HG03280 (cell line): ENCODE results near the gene KCNMB2.

ENCODE experiments used
- ATAC-seq: cut with Tn5 transposase; IDR thresholded peaks from one replicate; pipeline ENCODE4 v1.9.1; 2021; ENCODE audit warnings: mild to moderate bottlenecking, moderate library complexity; ENCODE audit not compliant: unreplicated experiment

KCNMB2 gene

DNA sequence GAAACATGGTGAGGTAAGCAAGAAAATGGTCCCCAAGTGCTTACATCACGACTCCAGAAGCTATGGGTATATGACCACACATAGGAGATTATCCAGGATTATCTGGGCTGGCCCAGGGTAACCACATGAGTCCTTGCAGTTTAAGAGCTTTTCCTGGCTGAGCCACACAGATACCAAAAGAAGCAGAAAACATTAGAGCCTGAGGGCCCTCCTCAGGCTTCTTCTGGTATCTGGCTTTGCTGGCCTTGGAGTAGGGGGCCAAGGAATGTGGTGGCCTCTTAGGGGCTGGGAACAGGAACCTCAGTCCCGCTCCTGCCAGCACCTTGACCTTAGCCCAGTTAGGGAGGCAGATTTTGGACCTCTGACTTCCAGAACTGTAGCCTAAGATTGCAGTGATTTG lies 259.1 kb downstream of the KCNMB2 start:
- no peak for ATAC-seq

DNA sequence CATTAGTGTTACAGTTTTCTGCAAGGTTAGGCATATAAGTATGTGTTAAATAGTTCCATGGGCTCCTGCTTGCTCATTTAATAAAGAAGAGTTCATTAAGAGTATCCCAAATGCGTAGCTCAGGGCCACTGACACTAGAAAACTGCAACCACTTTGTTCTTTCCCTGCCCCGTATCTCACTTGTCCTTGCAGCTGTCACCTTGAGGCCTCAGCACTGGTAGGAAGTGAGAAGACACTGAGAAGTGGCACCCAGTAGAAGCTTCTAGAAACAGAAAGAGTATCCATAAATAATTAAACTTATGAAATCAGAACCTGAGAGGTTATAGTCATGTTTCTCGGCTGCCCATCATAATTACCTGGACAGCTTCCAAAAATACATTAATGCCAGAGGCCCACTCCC lies 266.0 kb downstream of the KCNMB2 start:
- no peak for ATAC-seq

- ATAC-seq, result no peak
Measured at GRCh38 chr3:178802993-178803693, 266.9 kb downstream of the KCNMB2 start.

DNA sequence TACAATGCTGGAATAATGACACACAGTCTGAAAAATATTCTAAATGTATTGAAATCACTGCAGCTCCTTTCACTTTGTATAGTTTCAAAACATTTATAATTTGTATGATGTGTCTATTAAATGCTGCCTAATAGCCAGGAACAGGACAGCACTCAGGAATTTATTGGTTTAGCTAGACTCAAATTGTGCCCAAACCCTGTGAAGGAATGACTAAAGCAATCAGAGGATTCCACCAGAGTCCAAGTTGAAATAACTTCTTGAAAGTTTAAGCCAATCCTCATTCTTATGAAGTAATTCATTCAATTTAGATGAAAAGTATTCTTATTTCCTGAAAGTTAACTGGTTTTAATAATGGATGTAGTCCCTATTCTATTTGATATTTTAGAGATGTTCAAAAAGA lies 268.4 kb downstream of the KCNMB2 start:
- no peak for ATAC-seq

GRCh38 chr3:178805741-178806140 lies 269.5 kb downstream of the KCNMB2 start:
- ATAC-seq, result no peak

DNA sequence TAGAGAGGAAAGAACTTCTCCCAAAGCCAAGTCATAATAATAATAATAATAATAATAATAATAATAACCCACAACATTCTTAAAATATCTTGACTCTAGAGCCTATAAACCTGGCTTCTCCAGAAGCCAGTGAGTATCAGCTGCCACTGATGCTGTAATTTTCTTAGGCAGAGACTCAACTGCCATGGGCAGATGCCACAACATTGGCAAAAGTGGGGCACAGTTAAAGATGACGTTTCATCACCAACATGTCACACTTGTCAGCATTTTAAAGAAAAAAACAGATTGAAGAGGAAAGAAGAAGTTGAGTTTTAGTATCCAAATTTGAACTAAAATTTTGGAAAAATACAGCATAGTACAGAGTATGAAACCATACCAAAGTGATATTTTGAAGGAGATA lies 270.4 kb downstream of the KCNMB2 start:
- ATAC-seq, result no peak

- ATAC-seq, result no peak
Measured at GRCh38 chr3:178807694-178808093, 271.5 kb downstream of the KCNMB2 start.

- ATAC-seq, result no peak
Measured at GRCh38 chr3:178808748-178809147, 272.5 kb downstream of the KCNMB2 start.

- no peak for ATAC-seq
Measured at GRCh38 chr3:178810181-178810580, 273.9 kb downstream of the KCNMB2 start.

GRCh38 chr3:178822722-178823121 lies 286.5 kb downstream of the KCNMB2 start:
- ATAC-seq, result no peak

GRCh38 chr3:178823150-178823549 lies 286.9 kb downstream of the KCNMB2 start:
- ATAC-seq, result no peak

GRCh38 chr3:178823591-178824246 lies 287.5 kb downstream of the KCNMB2 start:
- ATAC-seq, result no peak

DNA sequence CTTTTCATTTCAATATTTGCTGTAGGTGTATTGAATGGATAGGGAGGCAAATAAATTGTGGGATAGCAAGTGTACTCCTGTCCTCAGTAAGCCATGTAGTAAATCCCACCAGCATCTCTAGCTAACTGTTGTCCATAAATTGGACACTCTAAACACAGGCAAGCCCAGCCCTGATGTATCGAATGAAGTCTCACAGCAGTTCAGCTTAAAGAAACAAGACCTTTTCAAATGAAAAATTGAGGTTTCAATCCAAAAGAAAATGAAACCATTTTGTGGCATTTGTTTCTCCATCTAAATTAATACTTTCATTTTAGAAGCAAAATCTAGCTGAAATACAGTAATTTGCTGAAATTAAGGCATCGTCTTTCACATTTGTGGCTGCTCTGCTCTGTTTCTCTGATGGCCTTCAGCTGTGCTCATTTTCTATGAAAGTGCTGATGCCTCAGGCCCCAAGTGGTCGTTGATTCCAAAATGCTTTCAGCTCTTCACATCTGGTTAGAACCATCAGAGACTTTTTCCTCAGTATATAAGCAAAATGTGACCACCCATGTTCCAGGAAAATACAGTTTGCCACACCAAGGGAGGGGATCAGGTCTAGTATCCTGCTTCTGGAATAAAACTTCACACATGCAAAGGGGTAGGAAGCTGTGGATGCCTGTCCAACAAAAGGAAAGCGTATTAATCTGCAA lies 290.3 kb downstream of the KCNMB2 start:
- peak; percentile 65 for ATAC-seq

DNA sequence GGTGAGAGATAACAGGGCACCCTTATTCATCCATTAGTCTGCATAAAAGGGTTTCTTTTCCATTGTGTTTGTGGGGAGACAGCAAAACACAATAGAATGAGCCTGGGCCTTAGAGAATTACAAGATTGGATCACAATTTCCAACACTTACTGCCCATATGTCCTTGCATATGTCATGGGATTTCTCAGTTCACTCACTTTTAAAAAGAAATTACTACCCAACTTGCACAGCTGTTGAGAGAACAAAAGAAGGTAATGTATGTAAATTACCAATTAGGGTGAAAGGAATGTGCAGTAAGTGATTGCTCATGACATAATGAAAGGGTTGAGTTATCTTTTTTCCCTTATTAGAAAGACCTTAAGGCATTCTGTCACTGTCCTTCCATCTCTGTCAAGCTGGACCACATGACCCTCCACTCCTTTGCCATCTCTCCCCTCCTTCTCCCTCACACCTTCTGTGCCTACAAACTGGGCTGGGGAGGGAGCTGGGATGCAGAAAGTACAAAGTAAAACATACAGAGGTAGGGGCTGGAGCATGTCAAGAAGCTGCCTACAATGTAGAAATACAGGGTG lies 291.1 kb downstream of the KCNMB2 start:
- no peak for ATAC-seq

GRCh38 chr3:178833695-178834094 lies 297.5 kb downstream of the KCNMB2 start:
- no peak for ATAC-seq

DNA sequence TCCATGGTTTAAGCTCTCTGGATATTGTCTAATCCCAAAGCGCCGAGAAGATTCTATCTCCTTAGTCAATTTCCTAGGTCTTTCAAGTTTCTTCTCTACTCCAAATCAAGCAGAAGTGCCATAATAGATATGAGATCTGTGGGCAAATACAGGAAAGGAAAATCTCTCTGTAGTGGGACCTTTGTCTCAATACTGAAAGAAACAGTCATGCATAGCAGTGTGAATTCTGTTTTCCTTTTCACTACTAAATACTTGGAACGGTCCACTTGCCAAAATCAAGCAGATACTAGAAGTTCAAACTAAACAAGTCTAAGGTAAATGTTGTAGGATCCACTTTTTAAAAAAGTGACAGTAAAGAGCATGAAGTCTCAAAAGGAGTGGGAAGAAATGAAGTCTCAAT lies 298.8 kb downstream of the KCNMB2 start:
- ATAC-seq, result no peak

GRCh38 chr3:178837512-178837911 lies 301.3 kb downstream of the KCNMB2 start:
- no peak for ATAC-seq

DNA sequence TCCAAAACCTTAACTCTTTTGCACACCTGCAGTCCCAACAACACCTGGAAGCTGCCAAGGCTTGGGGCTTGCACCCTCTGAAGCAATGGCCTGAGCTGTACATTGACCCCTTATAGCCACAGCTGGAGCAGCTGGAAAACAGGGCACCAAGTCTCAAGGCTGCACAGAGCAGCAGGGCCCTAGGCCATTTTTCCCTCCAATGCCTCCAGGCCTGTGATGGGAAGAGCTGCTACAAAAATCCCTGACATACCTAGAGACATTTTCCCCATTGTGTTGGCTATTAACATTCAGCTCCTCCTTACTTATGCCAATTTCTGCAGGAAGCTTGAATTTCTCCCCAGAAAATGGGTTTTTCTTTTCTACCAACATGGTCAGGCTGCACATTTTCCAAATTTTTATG lies 304.4 kb downstream of the KCNMB2 start:
- no peak for ATAC-seq

DNA sequence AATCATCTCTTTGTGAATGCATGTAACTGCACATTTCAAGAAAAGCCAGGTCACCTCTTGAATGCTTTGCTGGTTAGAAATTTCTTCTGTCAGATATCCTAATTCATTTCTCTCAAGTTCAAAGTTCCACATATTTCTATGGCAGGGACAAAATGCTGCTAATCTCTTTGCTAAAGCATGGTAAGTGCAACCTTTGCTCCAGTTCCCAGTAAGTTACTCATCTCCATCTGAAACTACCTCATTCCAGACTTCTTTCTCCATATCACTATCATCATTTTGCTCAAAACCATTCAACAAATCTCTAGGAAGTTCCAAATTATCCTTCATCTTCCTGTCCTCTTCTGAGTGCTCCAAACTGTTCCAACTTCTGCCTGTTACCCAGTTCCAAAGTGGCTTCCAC lies 304.8 kb downstream of the KCNMB2 start:
- no peak for ATAC-seq

- no peak for ATAC-seq
Measured at GRCh38 chr3:178844916-178845315, 308.7 kb downstream of the KCNMB2 start.

GRCh38 chr3:178845420-178846118 lies 309.3 kb downstream of the KCNMB2 start:
- ATAC-seq, result no peak
